ENCODE measurements around the gene MICAL3.

DNA sequence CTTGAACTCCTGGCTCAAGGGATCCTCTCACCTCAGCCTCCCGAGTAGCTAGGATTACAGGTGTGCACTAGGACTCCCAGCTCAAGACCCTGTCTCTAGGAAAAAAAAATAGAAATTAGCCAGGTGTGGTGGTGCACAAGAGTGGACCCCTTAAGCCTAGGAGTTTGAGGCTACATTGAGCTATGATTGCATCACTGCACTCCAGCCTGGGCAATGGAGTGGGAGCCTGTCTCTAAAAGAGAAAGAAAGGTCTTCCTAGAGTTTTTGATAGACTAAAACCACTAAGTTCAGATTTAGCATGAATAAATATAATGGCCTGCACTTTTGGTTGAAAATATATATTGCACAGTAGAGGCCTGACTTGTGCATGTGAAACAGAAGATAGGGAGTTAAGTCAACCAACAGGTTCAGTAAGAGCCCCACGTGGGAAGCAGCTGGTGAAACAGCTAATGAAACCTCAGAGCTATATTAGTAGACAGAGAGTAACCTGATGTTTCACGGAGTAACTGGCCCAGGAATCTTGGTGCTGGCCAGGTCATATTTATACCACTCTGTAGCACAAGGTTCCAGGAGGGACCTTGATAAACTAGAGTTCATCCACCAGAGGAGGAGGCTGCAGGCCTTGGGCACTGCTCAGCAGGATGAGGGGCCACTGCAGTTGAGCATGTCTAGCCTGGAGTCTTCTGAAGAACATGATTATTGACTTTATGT, 4.6 kb upstream of the MICAL3 start:
- TF ChIP-seq, protein P1, sequence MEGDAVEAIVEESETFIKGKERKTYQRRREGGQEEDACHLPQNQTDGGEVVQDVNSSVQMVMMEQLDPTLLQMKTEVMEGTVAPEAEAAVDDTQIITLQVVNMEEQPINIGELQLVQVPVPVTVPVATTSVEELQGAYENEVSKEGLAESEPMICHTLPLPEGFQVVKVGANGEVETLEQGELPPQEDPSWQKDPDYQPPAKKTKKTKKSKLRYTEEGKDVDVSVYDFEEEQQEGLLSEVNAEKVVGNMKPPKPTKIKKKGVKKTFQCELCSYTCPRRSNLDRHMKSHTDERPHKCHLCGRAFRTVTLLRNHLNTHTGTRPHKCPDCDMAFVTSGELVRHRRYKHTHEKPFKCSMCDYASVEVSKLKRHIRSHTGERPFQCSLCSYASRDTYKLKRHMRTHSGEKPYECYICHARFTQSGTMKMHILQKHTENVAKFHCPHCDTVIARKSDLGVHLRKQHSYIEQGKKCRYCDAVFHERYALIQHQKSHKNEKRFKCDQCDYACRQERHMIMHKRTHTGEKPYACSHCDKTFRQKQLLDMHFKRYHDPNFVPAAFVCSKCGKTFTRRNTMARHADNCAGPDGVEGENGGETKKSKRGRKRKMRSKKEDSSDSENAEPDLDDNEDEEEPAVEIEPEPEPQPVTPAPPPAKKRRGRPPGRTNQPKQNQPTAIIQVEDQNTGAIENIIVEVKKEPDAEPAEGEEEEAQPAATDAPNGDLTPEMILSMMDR (IDR thresholded peaks at IDR 0.05): no peak
- TF ChIP-seq POLR2A (IDR thresholded peaks at IDR 0.05): no peak
- no peak for TF ChIP-seq EP300 (IDR thresholded peaks at IDR 0.05)

Measured in tibial nerve (tissue), 4 donors.